Measurements from ENCODE around the gene COPZ1. TPM values are rescaled to one million over a fixed set of nuclear protein-coding genes. Genes with fewer than 3 reads are reported as not detected.

Gene COPZ1
- total and polyA plus RNA-seq, 4 donors, result 98.8 to 163 (median 136) TPM

DNA sequence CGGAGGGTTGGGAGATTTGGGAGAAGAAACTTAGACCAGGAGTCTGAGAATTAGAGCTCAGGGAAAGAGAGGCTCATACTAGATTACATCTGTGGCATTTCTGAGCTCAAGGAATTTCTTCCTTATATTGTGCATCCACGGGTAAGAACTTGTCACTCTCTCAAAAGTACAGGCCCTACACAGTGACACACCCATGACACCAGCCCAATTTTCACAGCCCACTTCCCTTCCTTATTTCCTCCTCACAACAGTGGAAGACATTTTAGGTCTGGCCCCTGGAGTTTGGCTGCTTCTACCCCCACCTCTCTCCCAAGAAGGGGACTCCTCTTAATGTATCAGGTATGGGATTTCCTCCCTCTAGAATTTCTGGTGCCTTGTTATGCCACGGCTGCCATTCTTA lies 68.8 kb downstream of the COPZ1 start:
- no peaks in the 10 kb centered on the region for H3K27me3 ChIP-seq (ENCODE audit: control insufficient read depth in 3 of 3, insufficient read depth in 3 of 3, low read length in 2 of 3)
- H3K27ac ChIP-seq (ENCODE audit: low read depth in 1 of 2, low read length in 1 of 2), result no peak overlapping the region
- peaks cover 0 to 7% (median 1%) of the 10 kb centered on the region in 5 donors for H3K4me1 ChIP-seq (ENCODE audit: control insufficient read depth in 5 of 5, insufficient read depth in 5 of 5, low read length in 5 of 5)
- ATAC-seq (ENCODE audit: insufficient read depth, low FRiP score), result no peak
- TF ChIP-seq, protein P1, sequence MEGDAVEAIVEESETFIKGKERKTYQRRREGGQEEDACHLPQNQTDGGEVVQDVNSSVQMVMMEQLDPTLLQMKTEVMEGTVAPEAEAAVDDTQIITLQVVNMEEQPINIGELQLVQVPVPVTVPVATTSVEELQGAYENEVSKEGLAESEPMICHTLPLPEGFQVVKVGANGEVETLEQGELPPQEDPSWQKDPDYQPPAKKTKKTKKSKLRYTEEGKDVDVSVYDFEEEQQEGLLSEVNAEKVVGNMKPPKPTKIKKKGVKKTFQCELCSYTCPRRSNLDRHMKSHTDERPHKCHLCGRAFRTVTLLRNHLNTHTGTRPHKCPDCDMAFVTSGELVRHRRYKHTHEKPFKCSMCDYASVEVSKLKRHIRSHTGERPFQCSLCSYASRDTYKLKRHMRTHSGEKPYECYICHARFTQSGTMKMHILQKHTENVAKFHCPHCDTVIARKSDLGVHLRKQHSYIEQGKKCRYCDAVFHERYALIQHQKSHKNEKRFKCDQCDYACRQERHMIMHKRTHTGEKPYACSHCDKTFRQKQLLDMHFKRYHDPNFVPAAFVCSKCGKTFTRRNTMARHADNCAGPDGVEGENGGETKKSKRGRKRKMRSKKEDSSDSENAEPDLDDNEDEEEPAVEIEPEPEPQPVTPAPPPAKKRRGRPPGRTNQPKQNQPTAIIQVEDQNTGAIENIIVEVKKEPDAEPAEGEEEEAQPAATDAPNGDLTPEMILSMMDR (IDR thresholded peaks at IDR 0.05; ENCODE audit: control extremely low read depth, extremely low read depth), result no peak
- no peak for DNase-seq
- H3K4me3 ChIP-seq, result no peak overlapping the region
- 40 to 54% methylated on average over 3 of the region's 3 CpGs for WGBS, 2 donors
- no peaks in the 10 kb centered on the region for H3K9me3 ChIP-seq (ENCODE audit: control insufficient read depth in 4 of 4, insufficient read depth in 3 of 4, low read length in 3 of 4)
- peaks cover 18 to 39% (median 22%) of the 10 kb centered on the region in 4 donors for H3K36me3 ChIP-seq (ENCODE audit: control insufficient read depth in 4 of 4, insufficient read depth in 4 of 4, low read length in 4 of 4)
- no peak overlapping the region for H3K9ac ChIP-seq (ENCODE audit: insufficient read depth in 1 of 2, low read length in 2 of 2)

DNA sequence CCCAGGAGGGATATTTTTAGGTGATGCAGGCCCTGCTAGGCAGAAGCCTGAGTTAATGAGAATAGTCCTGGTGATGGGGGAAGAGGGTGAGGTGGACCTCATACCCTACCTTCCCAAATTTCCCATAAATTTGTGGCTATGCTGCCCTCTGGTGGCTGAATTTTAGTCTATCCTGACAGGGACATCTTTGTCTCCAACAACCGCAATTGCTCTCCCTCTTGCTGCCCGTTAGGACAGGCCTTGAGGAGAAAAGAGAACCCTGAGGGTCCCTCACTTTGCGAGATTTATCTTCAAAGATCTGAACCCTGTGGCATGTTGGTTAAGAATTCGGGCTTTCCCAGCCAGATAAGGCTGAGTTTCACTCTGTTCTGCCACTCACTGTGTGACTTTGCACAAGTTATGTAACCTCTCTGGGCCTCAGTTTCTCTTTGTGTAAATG lies 69.4 kb downstream of the COPZ1 start:
- Histone ChIP-seq H3K4me3 (no peak overlapping the region), H3K9ac (ENCODE audit: insufficient read depth in 1 of 2, low read length in 2 of 2) (no peak overlapping the region), H3K27me3 (ENCODE audit: control insufficient read depth in 3 of 3, insufficient read depth in 3 of 3, low read length in 2 of 3) (no peaks in the 10 kb centered on the region), H3K4me1 (ENCODE audit: control insufficient read depth in 5 of 5, insufficient read depth in 5 of 5, low read length in 5 of 5) (peaks cover 0 to 3% (median 1%) of the 10 kb centered on the region in 5 donors), H3K9me3 (ENCODE audit: control insufficient read depth in 4 of 4, insufficient read depth in 3 of 4, low read length in 3 of 4) (no peaks in the 10 kb centered on the region), H3K27ac (ENCODE audit: low read depth in 1 of 2, low read length in 1 of 2) (no peak overlapping the region), H3K36me3 (ENCODE audit: control insufficient read depth in 4 of 4, insufficient read depth in 4 of 4, low read length in 4 of 4) (peaks cover 21 to 39% (median 25%) of the 10 kb centered on the region in 4 donors)
- TF ChIP-seq, protein P1 (IDR thresholded peaks at IDR 0.05; ENCODE audit: control extremely low read depth, extremely low read depth), result peak; percentile 41
- 35 to 42% methylated on average over 4 of the region's 4 CpGs for WGBS, 2 donors
- DNase-seq, result peak in 2 of 3 donors; percentile 52 to 60
- ATAC-seq (ENCODE audit: insufficient read depth, low FRiP score), result peak; percentile 7

DNA sequence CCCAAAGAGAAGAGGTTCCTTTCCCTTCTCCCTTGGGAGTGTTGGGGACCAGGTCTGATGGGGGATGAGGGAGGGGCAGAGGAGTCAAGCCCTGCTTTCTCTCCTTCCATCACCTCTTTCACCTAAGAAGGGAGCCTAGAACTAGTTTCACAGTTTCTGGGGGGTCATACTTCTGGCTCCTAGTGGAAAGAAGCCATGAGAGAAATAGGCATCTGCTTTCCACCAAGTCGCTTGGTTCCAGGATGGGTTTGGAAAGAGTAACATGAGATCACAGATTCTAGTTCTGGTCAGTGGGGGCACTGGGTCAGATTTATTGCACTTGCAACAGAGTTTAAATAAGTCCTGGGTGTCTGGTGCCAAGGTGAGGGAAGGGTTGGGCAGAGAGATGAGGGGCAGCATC lies 70.1 kb downstream of the COPZ1 start:
- TF ChIP-seq, protein P1 (IDR thresholded peaks at IDR 0.05; ENCODE audit: control extremely low read depth, extremely low read depth), result no peak
- ATAC-seq (ENCODE audit: insufficient read depth, low FRiP score) (no peak), DNase-seq (no peak)
- Histone ChIP-seq H3K27me3 (ENCODE audit: control insufficient read depth in 3 of 3, insufficient read depth in 3 of 3, low read length in 2 of 3) (no peaks in the 10 kb centered on the region), H3K9me3 (ENCODE audit: control insufficient read depth in 4 of 4, insufficient read depth in 3 of 4, low read length in 3 of 4) (no peaks in the 10 kb centered on the region), H3K4me3 (no peak overlapping the region), H3K4me1 (ENCODE audit: control insufficient read depth in 5 of 5, insufficient read depth in 5 of 5, low read length in 5 of 5) (peaks cover 0 to 3% (median 0%) of the 10 kb centered on the region in 5 donors), H3K36me3 (ENCODE audit: control insufficient read depth in 4 of 4, insufficient read depth in 4 of 4, low read length in 4 of 4) (peaks cover 26 to 42% (median 28%) of the 10 kb centered on the region in 4 donors), H3K9ac (ENCODE audit: insufficient read depth in 1 of 2, low read length in 2 of 2) (no peak overlapping the region), H3K27ac (ENCODE audit: low read depth in 1 of 2, low read length in 1 of 2) (no peak overlapping the region)
- 95 to 97% methylated on average over 1 of the region's 1 CpG for WGBS, 2 donors

DNA sequence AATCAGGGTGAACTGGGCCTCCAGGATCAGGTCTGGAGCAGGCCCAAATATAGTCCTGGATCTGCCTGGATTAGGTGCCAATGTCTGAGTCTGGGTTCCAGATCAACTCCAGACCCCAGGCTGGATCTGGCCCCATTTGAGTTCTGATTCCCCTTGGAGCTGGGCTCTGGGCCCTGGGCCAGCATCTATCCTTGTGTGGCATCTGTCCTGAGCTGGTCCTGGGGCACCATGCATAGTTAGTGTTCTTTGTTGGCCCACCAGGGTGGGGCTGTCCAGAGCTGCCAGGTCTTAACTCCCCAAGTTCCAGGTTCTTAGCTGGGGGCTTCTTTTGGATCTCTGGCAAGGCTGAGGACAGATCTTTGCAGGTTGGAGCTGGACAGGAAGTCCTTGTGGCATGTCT lies 70.6 kb downstream of the COPZ1 start:
- H3K9me3 ChIP-seq (ENCODE audit: control insufficient read depth in 4 of 4, insufficient read depth in 3 of 4, low read length in 3 of 4), result no peaks in the 10 kb centered on the region
- H3K27ac ChIP-seq (ENCODE audit: low read depth in 1 of 2, low read length in 1 of 2), result no peak overlapping the region
- no peak for DNase-seq
- H3K4me1 ChIP-seq (ENCODE audit: control insufficient read depth in 5 of 5, insufficient read depth in 5 of 5, low read length in 5 of 5), result peaks cover 0 to 1% (median 0%) of the 10 kb centered on the region in 5 donors
- H3K36me3 ChIP-seq (ENCODE audit: control insufficient read depth in 4 of 4, insufficient read depth in 4 of 4, low read length in 4 of 4), result peaks cover 26 to 44% (median 30%) of the 10 kb centered on the region in 4 donors
- TF ChIP-seq, protein P1 (IDR thresholded peaks at IDR 0.05; ENCODE audit: control extremely low read depth, extremely low read depth), result no peak
- ATAC-seq (ENCODE audit: insufficient read depth, low FRiP score), result no peak
- no peak overlapping the region for H3K4me3 ChIP-seq
- H3K27me3 ChIP-seq (ENCODE audit: control insufficient read depth in 3 of 3, insufficient read depth in 3 of 3, low read length in 2 of 3), result no peaks in the 10 kb centered on the region
- H3K9ac ChIP-seq (ENCODE audit: insufficient read depth in 1 of 2, low read length in 2 of 2), result no peak overlapping the region
